ENCODE data around the gene GABRD.

Gene GABRD

DNA sequence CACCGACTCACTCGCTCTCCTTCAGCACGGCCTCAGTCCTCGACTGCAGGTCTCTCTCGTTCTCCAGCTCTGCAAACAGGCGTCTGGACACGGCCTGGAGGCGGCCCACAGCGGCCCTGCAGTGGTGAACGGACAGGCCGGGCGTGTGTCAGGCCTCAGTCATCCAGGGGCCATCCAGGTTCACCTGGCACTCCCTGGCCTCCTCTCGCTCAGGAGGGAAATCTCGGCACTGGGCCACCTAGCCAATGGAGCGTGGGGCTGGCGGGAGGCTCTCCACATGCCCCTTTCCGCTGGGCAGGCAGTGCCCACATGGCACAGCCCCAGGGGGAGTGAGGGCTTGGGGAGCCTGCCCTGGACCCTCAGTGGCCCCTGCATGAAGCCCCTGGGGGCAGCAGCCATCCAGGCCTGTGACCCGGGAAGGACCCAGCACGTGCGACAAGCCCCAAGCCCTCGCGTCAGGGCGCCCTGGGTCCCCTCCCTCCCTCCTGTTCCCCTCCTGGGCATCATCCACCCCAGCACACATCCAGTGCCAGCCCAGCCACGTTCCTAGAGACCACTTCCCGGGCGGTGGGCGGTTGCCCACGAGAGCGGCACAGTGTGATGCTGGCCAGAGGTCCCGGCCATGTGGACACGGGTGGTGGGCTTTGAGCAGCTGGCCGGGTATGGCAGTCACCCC, 33.6 kb upstream of the GABRD start:
- H3K4me3 ChIP-seq (ENCODE audit: control insufficient read depth, low read depth, low read length), result no peak overlapping the region
- TF ChIP-seq, protein P1, sequence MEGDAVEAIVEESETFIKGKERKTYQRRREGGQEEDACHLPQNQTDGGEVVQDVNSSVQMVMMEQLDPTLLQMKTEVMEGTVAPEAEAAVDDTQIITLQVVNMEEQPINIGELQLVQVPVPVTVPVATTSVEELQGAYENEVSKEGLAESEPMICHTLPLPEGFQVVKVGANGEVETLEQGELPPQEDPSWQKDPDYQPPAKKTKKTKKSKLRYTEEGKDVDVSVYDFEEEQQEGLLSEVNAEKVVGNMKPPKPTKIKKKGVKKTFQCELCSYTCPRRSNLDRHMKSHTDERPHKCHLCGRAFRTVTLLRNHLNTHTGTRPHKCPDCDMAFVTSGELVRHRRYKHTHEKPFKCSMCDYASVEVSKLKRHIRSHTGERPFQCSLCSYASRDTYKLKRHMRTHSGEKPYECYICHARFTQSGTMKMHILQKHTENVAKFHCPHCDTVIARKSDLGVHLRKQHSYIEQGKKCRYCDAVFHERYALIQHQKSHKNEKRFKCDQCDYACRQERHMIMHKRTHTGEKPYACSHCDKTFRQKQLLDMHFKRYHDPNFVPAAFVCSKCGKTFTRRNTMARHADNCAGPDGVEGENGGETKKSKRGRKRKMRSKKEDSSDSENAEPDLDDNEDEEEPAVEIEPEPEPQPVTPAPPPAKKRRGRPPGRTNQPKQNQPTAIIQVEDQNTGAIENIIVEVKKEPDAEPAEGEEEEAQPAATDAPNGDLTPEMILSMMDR (conservative IDR thresholded peaks at IDR 0.05; ENCODE audit: control insufficient read depth, insufficient read depth, low read depth, low read length), result no peak
- no peak for DNase-seq (ENCODE audit: low read depth)

DNA sequence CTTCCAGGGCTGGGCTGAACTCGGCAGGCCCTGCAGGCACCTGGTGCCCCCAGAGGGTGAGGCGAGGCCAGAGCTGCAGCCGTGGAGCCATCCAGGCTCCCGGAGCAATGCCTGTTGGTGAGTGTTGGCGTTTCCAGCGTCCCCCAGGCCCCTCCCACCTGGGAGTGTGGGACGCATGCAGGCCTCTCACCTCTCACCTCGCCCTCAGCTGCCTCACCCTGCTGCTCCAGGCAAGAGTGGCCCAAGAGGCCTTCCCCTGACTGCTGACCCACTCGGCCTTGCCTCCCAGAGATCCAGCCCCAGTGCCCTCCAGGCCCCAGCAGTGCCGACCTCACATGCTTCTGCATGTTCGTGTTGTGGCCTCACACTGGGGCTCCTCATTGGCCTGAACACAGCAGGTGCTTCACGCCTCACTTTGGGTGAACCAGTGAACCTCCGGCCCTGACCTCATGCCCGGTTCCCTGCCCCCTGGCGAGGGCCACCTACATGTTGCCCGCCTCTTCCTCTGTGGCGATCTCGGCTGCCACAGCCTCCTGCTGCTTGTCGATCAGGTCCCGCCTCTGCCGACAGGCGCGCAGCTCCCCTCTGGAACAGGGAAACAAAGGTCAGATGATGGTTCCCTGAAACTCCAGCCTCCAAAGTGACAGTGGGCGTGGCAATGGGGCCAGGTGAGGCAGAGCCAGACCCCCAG, 32.5 kb upstream of the GABRD start:
- no peak for DNase-seq (ENCODE audit: low read depth)
- TF ChIP-seq, protein P1 (conservative IDR thresholded peaks at IDR 0.05; ENCODE audit: control insufficient read depth, insufficient read depth, low read depth, low read length), result no peak
- no peak overlapping the region for H3K4me3 ChIP-seq (ENCODE audit: control insufficient read depth, low read depth, low read length)

DNA sequence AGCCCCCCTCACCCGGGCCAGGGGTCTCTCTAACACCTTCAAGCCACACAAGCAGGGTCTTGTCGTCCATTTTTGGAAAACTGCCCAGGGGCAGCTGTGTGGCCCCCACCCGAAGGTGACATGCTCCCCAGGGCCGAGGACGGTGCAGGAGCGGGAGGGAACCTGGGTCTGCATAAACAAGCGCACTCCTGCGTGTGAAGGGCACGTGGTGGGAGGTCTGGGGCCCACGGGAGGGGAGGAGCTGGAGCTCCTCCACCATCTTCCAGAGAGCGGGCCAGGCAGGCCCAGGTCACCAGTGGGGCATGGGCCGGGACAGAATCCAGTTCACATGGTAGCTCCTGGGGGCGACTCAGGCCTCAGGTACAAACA, 32.0 kb upstream of the GABRD start:
- H3K4me3 ChIP-seq (ENCODE audit: control insufficient read depth, low read depth, low read length), result no peak overlapping the region
- DNase-seq (ENCODE audit: low read depth), result no peak
- TF ChIP-seq, protein P1 (conservative IDR thresholded peaks at IDR 0.05; ENCODE audit: control insufficient read depth, insufficient read depth, low read depth, low read length), result no peak

DNA sequence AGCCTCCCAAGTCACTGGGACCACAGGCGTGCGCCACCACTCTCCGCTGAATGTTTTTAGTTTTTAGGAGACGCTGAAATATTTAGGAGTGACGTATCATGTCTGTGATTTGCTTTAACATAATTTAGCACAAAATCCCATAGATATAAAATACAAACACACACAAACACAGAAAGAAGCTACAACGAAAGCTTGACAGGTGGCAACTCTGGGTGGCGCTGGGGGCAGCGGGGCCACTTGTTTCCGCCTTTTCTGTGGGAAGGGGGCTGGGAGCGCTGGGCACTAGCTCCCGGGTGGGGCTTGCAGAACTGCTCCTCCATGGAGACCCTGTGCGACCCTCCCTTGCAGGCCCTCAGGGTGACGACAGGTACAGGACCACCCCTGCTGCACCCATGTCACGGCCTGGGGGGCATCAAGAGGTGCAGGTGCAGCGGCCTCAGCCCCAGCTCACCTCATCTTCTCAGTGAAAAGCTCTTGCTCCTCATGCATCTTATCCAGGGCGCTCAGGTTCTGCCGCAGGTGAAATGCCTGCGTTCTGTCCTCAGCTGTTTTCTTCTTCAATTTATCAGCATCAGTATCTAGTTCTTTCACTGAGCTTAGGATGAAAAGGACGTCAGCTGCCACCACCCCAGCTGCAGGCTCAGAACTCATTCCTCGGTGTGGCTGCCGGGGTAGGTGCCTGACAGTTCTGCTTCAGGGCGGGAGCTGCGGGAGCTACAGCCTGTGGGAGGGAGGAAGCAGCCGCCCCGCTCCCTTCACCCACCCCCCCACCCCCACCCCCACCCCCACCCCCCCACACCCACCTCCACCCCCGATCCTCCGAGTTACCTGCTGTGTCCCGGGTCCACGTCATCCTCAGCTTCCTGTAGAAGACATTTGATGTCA, 30.8 kb upstream of the GABRD start:
- H3K4me3 ChIP-seq (ENCODE audit: control insufficient read depth, low read depth, low read length), result no peak overlapping the region
- no peak for DNase-seq (ENCODE audit: low read depth)
- TF ChIP-seq, protein P1 (conservative IDR thresholded peaks at IDR 0.05; ENCODE audit: control insufficient read depth, insufficient read depth, low read depth, low read length), result no peak

DNA sequence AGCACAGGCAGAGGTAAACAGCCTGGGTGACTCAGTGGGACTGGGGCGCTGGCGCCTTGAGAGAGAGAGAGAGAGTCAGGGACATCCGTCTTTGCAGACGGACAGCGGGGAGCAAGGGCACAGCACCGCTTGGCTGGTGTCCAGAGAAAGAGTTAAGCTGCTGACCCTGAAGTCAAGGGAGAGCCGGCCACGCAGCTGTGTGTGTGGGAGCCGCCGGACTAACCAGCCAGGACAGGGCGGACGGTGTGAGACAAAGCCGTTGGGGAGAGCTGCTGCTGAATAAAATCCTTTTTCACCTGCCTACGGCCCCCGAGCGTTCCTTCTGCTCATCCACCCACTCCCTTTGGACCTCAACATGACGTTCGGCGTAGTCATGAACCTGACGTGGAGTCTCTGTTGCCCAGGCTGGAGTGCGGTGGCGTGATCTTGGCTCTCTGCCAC, 30.0 kb upstream of the GABRD start:
- TF ChIP-seq, protein P1 (conservative IDR thresholded peaks at IDR 0.05; ENCODE audit: control insufficient read depth, insufficient read depth, low read depth, low read length), result no peak
- no peak overlapping the region for H3K4me3 ChIP-seq (ENCODE audit: control insufficient read depth, low read depth, low read length)
- DNase-seq (ENCODE audit: low read depth), result peak; percentile 41

DNA sequence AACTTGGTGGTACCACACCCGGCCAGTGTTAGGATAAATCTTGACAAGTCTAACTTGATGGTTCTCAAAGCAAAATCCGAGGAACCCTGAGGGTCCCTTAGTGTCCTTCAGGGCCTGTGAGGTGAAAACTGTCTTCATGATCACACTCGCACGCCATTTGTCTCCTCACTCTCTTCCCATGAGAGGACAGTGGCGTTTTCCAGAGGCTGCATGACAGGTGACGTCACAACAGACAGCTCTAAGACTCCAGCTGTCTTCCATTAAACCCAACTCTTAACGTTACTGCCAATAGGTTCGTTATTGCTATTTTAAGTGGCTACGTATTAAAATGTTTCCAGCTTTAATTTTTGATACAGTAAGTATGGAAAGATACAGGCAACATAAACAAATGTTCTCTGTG, 29.4 kb upstream of the GABRD start:
- no peak overlapping the region for H3K4me3 ChIP-seq (ENCODE audit: control insufficient read depth, low read depth, low read length)
- TF ChIP-seq, protein P1 (conservative IDR thresholded peaks at IDR 0.05; ENCODE audit: control insufficient read depth, insufficient read depth, low read depth, low read length), result no peak
- peak; percentile 57 for DNase-seq (ENCODE audit: low read depth)
